B cell (primary cell): ENCODE data around the gene NHERF2. TPM values are rescaled to one million over a fixed set of nuclear protein-coding genes. Genes with fewer than 3 reads are reported as not detected.

Source experiments
- ATAC-seq: fragments of 200-7000 bp; cut with Tn5 transposase; one replicate; pipeline ENCODE4 v1.10.0; 2021; ENCODE audit warnings: low read depth, mild to moderate bottlenecking, moderate number of reproducible peaks, moderate library complexity
- CTCF ChIA-PET: fragments of 350-600 bp; sonication (Branson Sonifier 250); formaldehyde crosslinking; loops from one replicate; lab custom pipeline; 2021; ENCODE audit warnings: antibody characterized with exemption, inconsistent platforms; lab: Charles Lee
- POLR2A ChIA-PET: fragments of 350-600 bp; sonication (Branson Sonifier 250); formaldehyde crosslinking; loops from one replicate; lab custom pipeline; 2021; ENCODE audit warnings: antibody characterized with exemption; lab: Charles Lee
- DNase-seq: peaks from one replicate; pipeline ENCODE4 v3.0.0; 2013
- H2AFZ ChIP-seq: 2 replicates; pipeline ENCODE4 v1.6.1; 2012; ENCODE audit warnings: mild to moderate bottlenecking, low read depth, low read length; ENCODE audit not compliant: insufficient read depth, poor library complexity, severe bottlenecking
- H3K27ac ChIP-seq, 2 donors: 1 replicate in 1 of 2; 2 replicates in 1 of 2; pipeline ENCODE4 v1.5.1; 2012 to 2013; ENCODE audit warnings: low read length in 2 of 2, mild to moderate bottlenecking in 2 of 2, moderate library complexity in 1 of 2
- H3K27me3 ChIP-seq, 4 experiments: fragments of 200-600 bp in 1 of 4; sonication (generic) in 1 of 4; replicated peaks in 1 of 4; 1 replicate in 2 of 4; 2 replicates in 2 of 4; pipeline versions ENCODE4 v1.6.1 to v1.7.0; 2013 to 2016; ENCODE audit warnings: low read length in 3 of 4, mild to moderate bottlenecking in 2 of 4, mixed read lengths in 1 of 4, moderate library complexity in 1 of 4; ENCODE audit not compliant: insufficient read depth in 4 of 4, control insufficient read depth in 3 of 4; ENCODE audit errors: control extremely low read depth in 1 of 4
- H3K36me3 ChIP-seq, 2 experiments: replicated peaks in 1 of 2; 1 replicate in 1 of 2; 2 replicates in 1 of 2; pipeline versions ENCODE4 v1.6.1 to v1.7.1; 2013; ENCODE audit warnings: low read length in 1 of 2; ENCODE audit not compliant: insufficient read depth in 2 of 2, control insufficient read depth in 1 of 2; ENCODE audit errors: control extremely low read depth in 1 of 2, extremely low read depth in 1 of 2
- H3K4me1 ChIP-seq, 2 donors: fragments of 200-600 bp in 1 of 2; sonication (generic) in 1 of 2; 1 replicate in 1 of 2; 2 replicates in 1 of 2; pipeline versions ENCODE4 v1.5.1 to v1.6.1; 2013 to 2017; ENCODE audit warnings: low read length in 2 of 2; ENCODE audit not compliant: control insufficient read depth in 2 of 2, insufficient read depth in 2 of 2
- H3K4me2 ChIP-seq: replicated peaks from 2 replicates; pipeline ENCODE3; 2012; ENCODE audit warnings: mild to moderate bottlenecking, low read depth, low read length; ENCODE audit not compliant: poor library complexity, severe bottlenecking
- H3K4me3 ChIP-seq, 5 experiments: fragments of 200-600 bp in 1 of 5; sonication (generic) in 1 of 5; 1 replicate in 3 of 5; 2 replicates in 2 of 5; pipeline versions ENCODE4 v1.5.1 to v1.7.0; 2011 to 2016; ENCODE audit warnings: low read length in 4 of 5, mild to moderate bottlenecking in 4 of 5, low read depth in 2 of 5, control low read depth in 1 of 5, moderate library complexity in 1 of 5; ENCODE audit not compliant: insufficient read depth in 1 of 5; ENCODE audit errors: control extremely low read depth in 1 of 5, extremely low read depth in 1 of 5
- H3K79me2 ChIP-seq: fragments of 200-600 bp; sonication (generic); one replicate; pipeline ENCODE4 v1.6.0; 2016; ENCODE audit warnings: low read length; ENCODE audit not compliant: control insufficient read depth, insufficient read depth
- H3K9ac ChIP-seq: fragments of 200-600 bp; sonication (generic); 2 replicates; pipeline ENCODE4 v1.6.1; 2017; ENCODE audit warnings: mild to moderate bottlenecking, low read length, moderate library complexity
- H3K9me3 ChIP-seq, 3 donors: one replicate each; pipeline versions ENCODE4 v1.6.1 to v1.7.1; 2013; ENCODE audit warnings: low read length in 2 of 3; ENCODE audit not compliant: control insufficient read depth in 2 of 3, insufficient read depth in 1 of 3; ENCODE audit errors: control extremely low read depth in 1 of 3
- H4K20me1 ChIP-seq: 2 replicates; pipeline ENCODE4 v1.6.0; 2012; ENCODE audit warnings: mild to moderate bottlenecking, low read length; ENCODE audit not compliant: insufficient read depth, control insufficient read depth, poor library complexity, severe bottlenecking
- H3K27ac Mint-ChIP-seq: one replicate; pipeline ENCODE4 v1.8.0; 2021; ENCODE audit warnings: mixed read lengths
- H3K27me3 Mint-ChIP-seq: one replicate; pipeline ENCODE4 v1.8.0; 2021; ENCODE audit warnings: mixed read lengths
- H3K4me1 Mint-ChIP-seq: one replicate; pipeline ENCODE4 v1.8.0; 2021; ENCODE audit warnings: mixed read lengths
- H3K4me3 Mint-ChIP-seq: one replicate; pipeline ENCODE4 v1.8.0; 2021; ENCODE audit warnings: mixed read lengths
- H3K9me3 Mint-ChIP-seq: one replicate; pipeline ENCODE4 v1.8.0; 2022; ENCODE audit warnings: mixed read lengths; ENCODE audit not compliant: insufficient read depth
- EZH2 ChIP-seq: IDR thresholded peaks from 2 replicates; pipeline ENCODE4 v1.6.1; 2012; ENCODE audit warnings: borderline replicate concordance, low read depth, mild to moderate bottlenecking, moderate library complexity, low read length; ENCODE audit not compliant: insufficient read depth, poor library complexity, severe bottlenecking
- WGBS: methylation state at CpG from one replicate; pipeline ENCODE4 v1.1.5; 2013; ENCODE audit warnings: missing lambda C conversion rate; ENCODE audit not compliant: insufficient coverage; 5-methylcytosine and 5-hydroxymethylcytosine counted together
- intact Hi-C: fragments of 100-400 bp; cut with micrococcal nuclease; formaldehyde crosslinking; loops from one replicate; pipeline ENCODE4 v1.10.0; 2022
- polyA plus RNA-seq: library from polyadenylated mRNA; depleted of rRNA; stranded (reverse); fragments of >200 nt; gene quantifications from 2 replicates; pipeline ENCODE4 v1.2.3, GENCODE V29; 2012
- total RNA-seq, 2 donors: library from RNA; stranded (reverse); fragments of 120-200 nt in 1 of 2; gene quantifications; 1 replicate in 1 of 2; 2 replicates in 1 of 2; pipeline versions ENCODE4 v1.2.3 to v1.2.4, GENCODE V29; 2013 to 2022
- TF ChIP-seq, protein P1 (sequence below): fragments of 200-600 bp; IDR thresholded peaks from one replicate; pipeline ENCODE4 v1.8.0; 2022; ENCODE audit warnings: antibody characterized with exemption, mild to moderate bottlenecking

Gene NHERF2
- total and polyA plus RNA-seq, 2 donors (not counting 1 experiment from before 2014, with no cell fraction given), result 1.8 to 2.2 TPM

GRCh38 chr16:2008009-2008526, 18.6 kb upstream of the NHERF2 start:
- 13% methylated on average over 15 of the region's 15 CpGs for WGBS
- H4K20me1 ChIP-seq, result peaks cover 62% of the 10 kb centered on the region

More at GRCh38 chr16:2008009-2008526, 18.6 kb upstream of the NHERF2 start:
- peak overlapping the region; percentile 77 for H3K4me2 ChIP-seq
- intact Hi-C loops, result loop anchor here (2.0 kb wide), 1 partner anchor 43 kb away; the partner anchor contains the start of gene RPS2
- ATAC-seq, result no peak
- peak overlapping the region; percentile 82 for H3K4me3 Mint-ChIP-seq
- no peaks in the 10 kb centered on the region for H3K27me3 Mint-ChIP-seq
- H2AFZ ChIP-seq, result no peak overlapping the region
- H3K9me3 ChIP-seq, result no peaks in the 10 kb centered on the region
- H3K36me3 ChIP-seq, result peaks cover 0 to 13% of the 10 kb centered on the region in 2 experiments
- H3K27me3 ChIP-seq, result no peaks in the 10 kb centered on the region
- no peak overlapping the region for H3K27ac ChIP-seq
- TF ChIP-seq EZH2, result no peak
- TF ChIP-seq, protein P1, sequence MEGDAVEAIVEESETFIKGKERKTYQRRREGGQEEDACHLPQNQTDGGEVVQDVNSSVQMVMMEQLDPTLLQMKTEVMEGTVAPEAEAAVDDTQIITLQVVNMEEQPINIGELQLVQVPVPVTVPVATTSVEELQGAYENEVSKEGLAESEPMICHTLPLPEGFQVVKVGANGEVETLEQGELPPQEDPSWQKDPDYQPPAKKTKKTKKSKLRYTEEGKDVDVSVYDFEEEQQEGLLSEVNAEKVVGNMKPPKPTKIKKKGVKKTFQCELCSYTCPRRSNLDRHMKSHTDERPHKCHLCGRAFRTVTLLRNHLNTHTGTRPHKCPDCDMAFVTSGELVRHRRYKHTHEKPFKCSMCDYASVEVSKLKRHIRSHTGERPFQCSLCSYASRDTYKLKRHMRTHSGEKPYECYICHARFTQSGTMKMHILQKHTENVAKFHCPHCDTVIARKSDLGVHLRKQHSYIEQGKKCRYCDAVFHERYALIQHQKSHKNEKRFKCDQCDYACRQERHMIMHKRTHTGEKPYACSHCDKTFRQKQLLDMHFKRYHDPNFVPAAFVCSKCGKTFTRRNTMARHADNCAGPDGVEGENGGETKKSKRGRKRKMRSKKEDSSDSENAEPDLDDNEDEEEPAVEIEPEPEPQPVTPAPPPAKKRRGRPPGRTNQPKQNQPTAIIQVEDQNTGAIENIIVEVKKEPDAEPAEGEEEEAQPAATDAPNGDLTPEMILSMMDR, result no peak
- peak overlapping the region; percentile 68 for H3K27ac Mint-ChIP-seq
- H3K4me1 Mint-ChIP-seq, result peaks cover 47% of the 10 kb centered on the region
- DNase-seq, result no peak
- CTCF ChIA-PET, result interaction anchor here (1.1 to 1.8 kb wide), 2 partner anchors 50 to 132 kb away, joined by 3 to 10 read pairs; no protein-coding TSS in a partner anchor
- peaks cover 69% of the 10 kb centered on the region for H3K79me2 ChIP-seq
- POLR2A ChIA-PET, result interaction anchor here (0.5 to 1.5 kb wide), 3 partner anchors 14 to 832 kb away, joined by 3 to 5 read pairs (median 3); no protein-coding TSS in a partner anchor
- peak overlapping the region; percentile 63 for H3K9ac ChIP-seq
- H3K4me1 ChIP-seq, result peaks cover 42 to 56% of the 10 kb centered on the region in 2 donors
- no peaks in the 10 kb centered on the region for H3K9me3 Mint-ChIP-seq
- H3K4me3 ChIP-seq, result no peak overlapping the region
